ENCODE results near the gene ITGAL. TPM values are rescaled to one million over a fixed set of nuclear protein-coding genes. Genes with fewer than 3 reads are reported as not detected.
A peak's percentile ranks its signal among the peaks of the same experiment; 100 is the strongest.

Gene ITGAL
- total and polyA plus RNA-seq, 2 of the 13 experiments (the other 11 are each of a cell fraction or from before 2014, with no cell fraction given) = 0.86 to 1.2 TPM

DNA sequence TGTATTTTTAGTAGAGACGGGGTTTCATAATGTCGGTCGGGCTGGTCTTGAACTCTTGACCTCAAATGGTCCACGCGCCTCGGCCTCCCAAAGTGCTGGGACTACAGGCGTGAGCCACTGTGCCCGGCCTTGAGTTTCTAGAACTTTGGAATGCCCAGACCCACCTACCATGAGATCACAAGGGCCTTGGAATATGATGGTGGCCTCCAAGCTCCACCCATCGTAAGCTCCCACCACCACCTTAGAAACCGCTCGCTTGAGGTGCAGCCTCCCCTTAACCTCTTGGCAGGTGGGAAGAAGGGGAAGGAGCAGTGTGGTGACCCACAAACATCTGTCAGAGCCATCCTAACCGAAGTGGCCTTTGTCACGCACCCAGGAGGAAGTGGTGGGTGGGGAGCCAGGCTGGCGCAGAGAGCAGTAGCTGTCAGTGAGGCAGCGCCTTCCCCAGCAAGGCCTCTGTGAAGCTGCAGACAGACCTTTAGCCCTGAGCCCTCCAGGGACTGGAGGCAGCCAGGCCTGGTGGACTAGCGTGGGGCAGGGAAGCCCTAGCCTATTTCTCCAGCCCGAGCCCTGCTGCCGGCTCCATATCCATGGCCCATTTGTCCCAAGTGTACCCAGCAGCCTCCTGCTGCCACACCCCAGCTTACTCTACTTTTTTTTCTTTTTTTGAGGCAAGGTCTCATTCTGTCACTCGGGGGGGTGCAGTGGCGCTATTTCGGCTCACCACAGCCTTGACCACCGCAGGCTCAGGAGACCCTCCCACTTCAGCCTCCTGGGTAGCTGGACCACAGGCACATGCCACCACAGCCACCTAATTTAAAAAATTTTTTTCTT lies 13.8 kb upstream of the ITGAL start (continued):
- TF ChIP-seq, protein P1, sequence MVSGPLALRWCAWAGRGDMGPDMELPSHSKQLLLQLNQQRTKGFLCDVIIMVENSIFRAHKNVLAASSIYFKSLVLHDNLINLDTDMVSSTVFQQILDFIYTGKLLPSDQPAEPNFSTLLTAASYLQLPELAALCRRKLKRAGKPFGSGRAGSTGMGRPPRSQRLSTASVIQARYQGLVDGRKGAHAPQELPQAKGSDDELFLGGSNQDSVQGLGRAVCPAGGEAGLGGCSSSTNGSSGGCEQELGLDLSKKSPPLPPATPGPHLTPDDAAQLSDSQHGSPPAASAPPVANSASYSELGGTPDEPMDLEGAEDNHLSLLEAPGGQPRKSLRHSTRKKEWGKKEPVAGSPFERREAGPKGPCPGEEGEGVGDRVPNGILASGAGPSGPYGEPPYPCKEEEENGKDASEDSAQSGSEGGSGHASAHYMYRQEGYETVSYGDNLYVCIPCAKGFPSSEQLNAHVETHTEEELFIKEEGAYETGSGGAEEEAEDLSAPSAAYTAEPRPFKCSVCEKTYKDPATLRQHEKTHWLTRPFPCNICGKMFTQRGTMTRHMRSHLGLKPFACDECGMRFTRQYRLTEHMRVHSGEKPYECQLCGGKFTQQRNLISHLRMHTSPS (CRISPR knock-in tag; IDR thresholded peaks at IDR 0.05; ENCODE audit: low read depth) = peak; percentile 82; the same call in 1 of the 2 replicates
- TF ChIP-seq, protein P2, sequence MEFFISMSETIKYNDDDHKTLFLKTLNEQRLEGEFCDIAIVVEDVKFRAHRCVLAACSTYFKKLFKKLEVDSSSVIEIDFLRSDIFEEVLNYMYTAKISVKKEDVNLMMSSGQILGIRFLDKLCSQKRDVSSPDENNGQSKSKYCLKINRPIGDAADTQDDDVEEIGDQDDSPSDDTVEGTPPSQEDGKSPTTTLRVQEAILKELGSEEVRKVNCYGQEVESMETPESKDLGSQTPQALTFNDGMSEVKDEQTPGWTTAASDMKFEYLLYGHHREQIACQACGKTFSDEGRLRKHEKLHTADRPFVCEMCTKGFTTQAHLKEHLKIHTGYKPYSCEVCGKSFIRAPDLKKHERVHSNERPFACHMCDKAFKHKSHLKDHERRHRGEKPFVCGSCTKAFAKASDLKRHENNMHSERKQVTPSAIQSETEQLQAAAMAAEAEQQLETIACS (CRISPR knock-in tag; IDR thresholded peaks at IDR 0.05) = no peak
- TF ChIP-seq CREM (IDR thresholded peaks at IDR 0.05) = peak; percentile 40; the same call in 1 of the 2 replicates
- no peak for TF ChIP-seq CREM (CRISPR knock-in tag; IDR thresholded peaks at IDR 0.05)
- TF ChIP-seq ZNF235 (CRISPR knock-in tag; IDR thresholded peaks at IDR 0.05; ENCODE audit: borderline replicate concordance) = peak; percentile 93; the same call in 1 of the 2 replicates
- TF ChIP-seq EP300 (IDR thresholded peaks at IDR 0.05; ENCODE audit: low read depth in 2 of 2, low read length in 2 of 2) = no peak
- TF ChIP-seq EP300 (CRISPR knock-in tag; IDR thresholded peaks at IDR 0.05; ENCODE audit: borderline replicate concordance) = peak; percentile 45; the same call in 1 of the 2 replicates
- TF ChIP-seq DNMT3B (CRISPR knock-in tag; conservative IDR thresholded peaks at IDR 0.05) = no peak
- no peak for TF ChIP-seq ZBTB46 (CRISPR knock-in tag; IDR thresholded peaks at IDR 0.05; ENCODE audit: borderline replicate concordance)
- TF ChIP-seq, protein P3, sequence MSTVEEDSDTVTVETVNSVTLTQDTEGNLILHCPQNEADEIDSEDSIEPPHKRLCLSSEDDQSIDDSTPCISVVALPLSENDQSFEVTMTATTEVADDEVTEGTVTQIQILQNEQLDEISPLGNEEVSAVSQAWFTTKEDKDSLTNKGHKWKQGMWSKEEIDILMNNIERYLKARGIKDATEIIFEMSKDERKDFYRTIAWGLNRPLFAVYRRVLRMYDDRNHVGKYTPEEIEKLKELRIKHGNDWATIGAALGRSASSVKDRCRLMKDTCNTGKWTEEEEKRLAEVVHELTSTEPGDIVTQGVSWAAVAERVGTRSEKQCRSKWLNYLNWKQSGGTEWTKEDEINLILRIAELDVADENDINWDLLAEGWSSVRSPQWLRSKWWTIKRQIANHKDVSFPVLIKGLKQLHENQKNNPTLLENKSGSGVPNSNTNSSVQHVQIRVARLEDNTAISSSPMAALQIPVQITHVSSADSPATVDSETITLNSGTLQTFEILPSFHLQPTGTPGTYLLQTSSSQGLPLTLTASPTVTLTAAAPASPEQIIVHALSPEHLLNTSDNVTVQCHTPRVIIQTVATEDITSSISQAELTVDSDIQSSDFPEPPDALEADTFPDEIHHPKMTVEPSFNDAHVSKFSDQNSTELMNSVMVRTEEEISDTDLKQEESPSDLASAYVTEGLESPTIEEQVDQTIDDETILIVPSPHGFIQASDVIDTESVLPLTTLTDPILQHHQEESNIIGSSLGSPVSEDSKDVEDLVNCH (CRISPR knock-in tag; IDR thresholded peaks at IDR 0.05) = no peak
- TF ChIP-seq NR2F2 (IDR thresholded peaks at IDR 0.05; ENCODE audit: borderline replicate concordance, low read depth) = peak; percentile 6; the same call in 1 of the 2 replicates
- TF ChIP-seq GPN1 (CRISPR knock-in tag; IDR thresholded peaks at IDR 0.05; ENCODE audit: borderline replicate concordance) = no peak; the same call in 1 of the 2 replicates
- TF ChIP-seq ZNF432 (CRISPR knock-in tag; IDR thresholded peaks at IDR 0.05; ENCODE audit: borderline replicate concordance) = no peak
- TF ChIP-seq, protein P4, sequence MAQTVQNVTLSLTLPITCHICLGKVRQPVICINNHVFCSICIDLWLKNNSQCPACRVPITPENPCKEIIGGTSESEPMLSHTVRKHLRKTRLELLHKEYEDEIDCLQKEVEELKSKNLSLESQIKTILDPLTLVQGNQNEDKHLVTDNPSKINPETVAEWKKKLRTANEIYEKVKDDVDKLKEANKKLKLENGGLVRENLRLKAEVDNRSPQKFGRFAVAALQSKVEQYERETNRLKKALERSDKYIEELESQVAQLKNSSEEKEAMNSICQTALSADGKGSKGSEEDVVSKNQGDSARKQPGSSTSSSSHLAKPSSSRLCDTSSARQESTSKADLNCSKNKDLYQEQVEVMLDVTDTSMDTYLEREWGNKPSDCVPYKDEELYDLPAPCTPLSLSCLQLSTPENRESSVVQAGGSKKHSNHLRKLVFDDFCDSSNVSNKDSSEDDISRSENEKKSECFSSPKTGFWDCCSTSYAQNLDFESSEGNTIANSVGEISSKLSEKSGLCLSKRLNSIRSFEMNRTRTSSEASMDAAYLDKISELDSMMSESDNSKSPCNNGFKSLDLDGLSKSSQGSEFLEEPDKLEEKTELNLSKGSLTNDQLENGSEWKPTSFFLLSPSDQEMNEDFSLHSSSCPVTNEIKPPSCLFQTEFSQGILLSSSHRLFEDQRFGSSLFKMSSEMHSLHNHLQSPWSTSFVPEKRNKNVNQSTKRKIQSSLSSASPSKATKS (CRISPR knock-in tag; IDR thresholded peaks at IDR 0.05) = no peak
- peak; percentile 40 for TF ChIP-seq BCL6 (CRISPR knock-in tag; IDR thresholded peaks at IDR 0.05)
- peak; percentile 43; the same call in 1 of the 2 replicates for TF ChIP-seq THAP7 (CRISPR knock-in tag; IDR thresholded peaks at IDR 0.05)
- peak; percentile 40 for TF ChIP-seq FOSL2 (CRISPR knock-in tag; IDR thresholded peaks at IDR 0.05)
- TF ChIP-seq ZNF160 (CRISPR knock-in tag; IDR thresholded peaks at IDR 0.05) = 0 out of 2 replicates have a peak, but pooled peaks have one; percentile 33
